KMS-11 (cell line): ENCODE measurements around the gene AKR7A3.

Experiments
- H2AFZ ChIP-seq: fragments of 200-600 bp; sonication (generic); 2 replicates; pipeline ENCODE4 v1.6.1; 2016; ENCODE audit warnings: antibody characterized with exemption, mixed run types, low read depth
- H3K27ac ChIP-seq: fragments of 200-600 bp; sonication (generic); 2 replicates; pipeline ENCODE4 v1.6.1; 2016; ENCODE audit warnings: mild to moderate bottlenecking, mixed run types
- H3K27me3 ChIP-seq: fragments of 200-600 bp; sonication (generic); 2 replicates; pipeline ENCODE4 v1.6.1; 2017; ENCODE audit warnings: mild to moderate bottlenecking, low read depth, mixed run types, moderate library complexity; ENCODE audit not compliant: insufficient read depth
- H3K36me3 ChIP-seq: fragments of 200-600 bp; sonication (generic); 2 replicates; pipeline ENCODE4 v1.6.1; 2017; ENCODE audit warnings: mild to moderate bottlenecking, mixed run types; ENCODE audit not compliant: insufficient read depth
- H3K4me1 ChIP-seq: fragments of 200-600 bp; sonication (generic); 2 replicates; pipeline ENCODE4 v1.6.1; 2016; ENCODE audit warnings: mild to moderate bottlenecking, low read depth, mixed run types; ENCODE audit not compliant: poor library complexity, severe bottlenecking
- H3K4me2 ChIP-seq: fragments of 200-600 bp; sonication (generic); 2 replicates; pipeline ENCODE4 v1.7.0; 2016; ENCODE audit warnings: mild to moderate bottlenecking, mixed run types
- H3K4me3 ChIP-seq: fragments of 200-600 bp; sonication (generic); IDR thresholded peaks from 2 replicates; pipeline ENCODE4 v1.6.1; 2017; ENCODE audit warnings: low read depth, low read length, mixed read lengths; ENCODE audit not compliant: insufficient read depth
- H3K79me2 ChIP-seq: fragments of 200-600 bp; sonication (generic); 2 replicates; pipeline ENCODE4 v1.6.1; 2016; ENCODE audit warnings: low read depth, mixed run types; ENCODE audit not compliant: insufficient read depth
- H3K9ac ChIP-seq: fragments of 200-600 bp; sonication (generic); 2 replicates; pipeline ENCODE4 v1.6.1; 2016; ENCODE audit warnings: mild to moderate bottlenecking, mixed run types
- H4K20me1 ChIP-seq: fragments of 200-600 bp; sonication (generic); 2 replicates; pipeline ENCODE4 v1.6.1; 2016; ENCODE audit warnings: mild to moderate bottlenecking, mixed run types; ENCODE audit not compliant: insufficient read depth
- CTCF ChIP-seq: fragments of 200-600 bp; sonication (generic); conservative IDR thresholded peaks from 2 replicates; pipeline ENCODE4 v1.6.1; 2017; ENCODE audit warnings: low read depth, mild to moderate bottlenecking, antibody characterized with exemption, low read length, moderate library complexity, mixed read lengths

AKR7A3 gene

GRCh38 chr1:19317126-19317910 lies 28.7 kb upstream of the AKR7A3 start:
- Histone ChIP-seq H3K79me2 (no peaks in the 10 kb centered on the region), H4K20me1 (no peaks in the 10 kb centered on the region), H3K9ac (no peak overlapping the region), H3K27me3 (no peaks in the 10 kb centered on the region), H3K36me3 (no peaks in the 10 kb centered on the region), H3K4me3 (no peak overlapping the region), H3K4me2 (no peak overlapping the region), H3K27ac (no peak overlapping the region), H3K4me1 (peaks cover 7% of the 10 kb centered on the region), H2AFZ (no peak overlapping the region)
- no peak for TF ChIP-seq CTCF

GRCh38 chr1:19315378-19316198 lies 27.0 kb upstream of the AKR7A3 start:
- Histone ChIP-seq H3K9ac (no peak overlapping the region), H3K79me2 (no peaks in the 10 kb centered on the region), H3K4me3 (no peak overlapping the region), H3K4me1 (peaks cover 14% of the 10 kb centered on the region), H3K27ac (no peak overlapping the region), H3K4me2 (no peak overlapping the region), H4K20me1 (no peaks in the 10 kb centered on the region), H3K27me3 (no peaks in the 10 kb centered on the region), H2AFZ (no peak overlapping the region), H3K36me3 (no peaks in the 10 kb centered on the region)
- no peak for TF ChIP-seq CTCF

- Histone ChIP-seq H3K27me3 (no peaks in the 10 kb centered on the region), H4K20me1 (no peaks in the 10 kb centered on the region), H3K4me3 (no peak overlapping the region), H2AFZ (no peak overlapping the region), H3K9ac (no peak overlapping the region), H3K79me2 (no peaks in the 10 kb centered on the region), H3K27ac (no peak overlapping the region), H3K36me3 (no peaks in the 10 kb centered on the region), H3K4me2 (no peak overlapping the region), H3K4me1 (peaks cover 16% of the 10 kb centered on the region)
- TF ChIP-seq CTCF: no peak
These were observed 25.7 kb upstream of the AKR7A3 start for GRCh38 chr1:19313961-19314882.

- H3K79me2 ChIP-seq: no peaks in the 10 kb centered on the region
- no peak overlapping the region for H3K4me2 ChIP-seq
- no peaks in the 10 kb centered on the region for H3K27me3 ChIP-seq
- H3K27ac ChIP-seq: no peak overlapping the region
- H3K36me3 ChIP-seq: no peaks in the 10 kb centered on the region
- TF ChIP-seq CTCF: no peak
- no peak overlapping the region for H3K4me3 ChIP-seq
- H4K20me1 ChIP-seq: no peaks in the 10 kb centered on the region
- peaks cover 16% of the 10 kb centered on the region for H3K4me1 ChIP-seq
- H3K9ac ChIP-seq: no peak overlapping the region
- H2AFZ ChIP-seq: no peak overlapping the region
These were observed 25.0 kb upstream of the AKR7A3 start for GRCh38 chr1:19313636-19313959.
